Breast epithelium (tissue), 3 donors: ENCODE data around the gene RNLS.

Experiments used
- CTCF ChIP-seq, 3 donors: fragments of 450-650 bp; IDR thresholded peaks; one replicate each; pipeline ENCODE4 v1.5.1; 2016 to 2017; ENCODE audit warnings: antibody characterized with exemption in 3 of 3, mild to moderate bottlenecking in 3 of 3, moderate library complexity in 3 of 3
- POLR2AphosphoS5 ChIP-seq, 3 donors: sonication (generic); formaldehyde crosslinking; IDR thresholded peaks; one replicate each; pipeline ENCODE4 v1.6.1; 2017; ENCODE audit warnings: antibody characterized with exemption in 3 of 3

GRCh38 chr10:88491314-88491713 lies 91.8 kb downstream of the RNLS start:
- TF ChIP-seq CTCF (IDR thresholded peaks at IDR 0.05) (no peak), POLR2AphosphoS5 (IDR thresholded peaks at IDR 0.05) (no peak)
